Suprapubic skin (tissue), 4 donors: Measurements from ENCODE around the gene UMAD1. TPM values are rescaled to one million over a fixed set of nuclear protein-coding genes. Genes with fewer than 3 reads are reported as not detected.

ENCODE experiments used
- DNase-seq, 2 donors: peaks; one replicate each; pipeline ENCODE4 v3.0.0-alpha.2; 2019; ENCODE audit warnings: low spot score in 2 of 2
- H3K27ac ChIP-seq: fragments of 200-600 bp; sonication (generic); one replicate; pipeline ENCODE4 v1.5.1; 2019
- H3K27me3 ChIP-seq: fragments of 200-600 bp; sonication (generic); one replicate; pipeline ENCODE4 v1.5.1; 2019
- H3K36me3 ChIP-seq: fragments of 200-600 bp; sonication (generic); one replicate; pipeline ENCODE4 v1.5.1; 2019
- H3K4me1 ChIP-seq: fragments of 200-600 bp; sonication (generic); one replicate; pipeline ENCODE4 v1.5.1; 2019
- H3K4me3 ChIP-seq: fragments of 200-600 bp; sonication (generic); one replicate; pipeline ENCODE4 v1.5.1; 2019; ENCODE audit warnings: mild to moderate bottlenecking
- H3K9me3 ChIP-seq: fragments of 200-600 bp; sonication (generic); one replicate; pipeline ENCODE4 v1.5.1; 2019
- CTCF ChIP-seq, 2 donors: fragments of 200-600 bp in 1 of 2; fragments of 450-650 bp in 1 of 2; sonication (generic) in 1 of 2; IDR thresholded peaks; one replicate each; pipeline ENCODE4 v1.5.1; 2016 to 2019; ENCODE audit warnings: antibody characterized with exemption in 2 of 2, mild to moderate bottlenecking in 1 of 2, moderate library complexity in 1 of 2
- EP300 ChIP-seq: sonication (generic); formaldehyde crosslinking; IDR thresholded peaks from one replicate; pipeline ENCODE4 v1.6.1; 2017; ENCODE audit warnings: antibody characterized with exemption
- POLR2A ChIP-seq, 2 donors: fragments of 450-650 bp; IDR thresholded peaks; one replicate each; pipeline ENCODE4 v1.6.1; 2017; ENCODE audit warnings: antibody characterized with exemption in 2 of 2, mild to moderate bottlenecking in 2 of 2, moderate library complexity in 2 of 2
- POLR2AphosphoS5 ChIP-seq, 3 donors: sonication (generic); formaldehyde crosslinking; IDR thresholded peaks; one replicate each; pipeline ENCODE4 v1.6.1; 2017; ENCODE audit warnings: antibody characterized with exemption in 3 of 3
- WGBS: methylation state at CpG from one replicate; pipeline ENCODE4 v1.1.5; 2018; 5-methylcytosine and 5-hydroxymethylcytosine counted together
- total RNA-seq, 4 donors: library from RNA; depleted of rRNA; stranded (reverse); fragments of >200 nt; gene quantifications; one replicate each; pipeline ENCODE4 v1.1.0, GENCODE V29; 2016

The UMAD1 gene
- total RNA-seq, 4 donors from 2014 or later: 9.3 to 28.9 (median 17.7) TPM

- H3K27ac ChIP-seq: no peak overlapping the region
- TF ChIP-seq POLR2AphosphoS5 (IDR thresholded peaks at IDR 0.05): no peak
These were observed 202.7 kb downstream of the UMAD1 start for GRCh38 chr7:7843240-7843639.

GRCh38 chr7:7843972-7844371 lies 203.4 kb downstream of the UMAD1 start:
- no peak overlapping the region for H3K4me3 ChIP-seq
- no peak overlapping the region for H3K27ac ChIP-seq
- no peaks in the 10 kb centered on the region for H3K4me1 ChIP-seq
- no peaks in the 10 kb centered on the region for H3K36me3 ChIP-seq
- H3K9me3 ChIP-seq: no peaks in the 10 kb centered on the region
- H3K27me3 ChIP-seq: no peaks in the 10 kb centered on the region
- 82% methylated on average over 5 of the region's 5 CpGs for WGBS
- DNase-seq: no peak
- TF ChIP-seq EP300 (no peak), POLR2AphosphoS5 (IDR thresholded peaks at IDR 0.05) (no peak), CTCF (IDR thresholded peaks at IDR 0.05) (no peak), POLR2A (IDR thresholded peaks at IDR 0.05) (no peak)

More at GRCh38 chr7:7843240-7843639, 202.7 kb downstream of the UMAD1 start:
- no peak overlapping the region for H3K4me3 ChIP-seq
- 87% methylated on average over 5 of the region's 5 CpGs for WGBS
- no peaks in the 10 kb centered on the region for H3K36me3 ChIP-seq
- H3K27me3 ChIP-seq: no peaks in the 10 kb centered on the region
- H3K9me3 ChIP-seq: no peaks in the 10 kb centered on the region
- no peak for DNase-seq
- no peaks in the 10 kb centered on the region for H3K4me1 ChIP-seq

GRCh38 chr7:7848246-7848645 lies 207.7 kb downstream of the UMAD1 start:
- DNase-seq: no peak
- H3K36me3 ChIP-seq: no peaks in the 10 kb centered on the region
- H3K27ac ChIP-seq: no peak overlapping the region
- no peaks in the 10 kb centered on the region for H3K4me1 ChIP-seq
- H3K27me3 ChIP-seq: no peaks in the 10 kb centered on the region
- 66% methylated on average over 2 of the region's 2 CpGs for WGBS
- TF ChIP-seq CTCF (IDR thresholded peaks at IDR 0.05) (no peak), POLR2A (IDR thresholded peaks at IDR 0.05) (no peak), EP300 (no peak), POLR2AphosphoS5 (IDR thresholded peaks at IDR 0.05) (no peak)
- no peak overlapping the region for H3K4me3 ChIP-seq
- H3K9me3 ChIP-seq: no peaks in the 10 kb centered on the region

- Histone ChIP-seq H3K27ac (no peak overlapping the region), H3K27me3 (no peaks in the 10 kb centered on the region), H3K36me3 (no peaks in the 10 kb centered on the region), H3K4me3 (no peak overlapping the region), H3K9me3 (no peaks in the 10 kb centered on the region), H3K4me1 (no peaks in the 10 kb centered on the region)
- WGBS: 93% methylated on average over 3 of the region's 3 CpGs
- TF ChIP-seq EP300 (no peak), POLR2AphosphoS5 (IDR thresholded peaks at IDR 0.05) (no peak), CTCF (IDR thresholded peaks at IDR 0.05) (no peak), POLR2A (IDR thresholded peaks at IDR 0.05) (no peak)
- no peak for DNase-seq
These were observed 208.3 kb downstream of the UMAD1 start for GRCh38 chr7:7848892-7849291.

GRCh38 chr7:7850150-7850549 lies 209.6 kb downstream of the UMAD1 start:
- H3K9me3 ChIP-seq: peaks cover under 1% of the 10 kb centered on the region
- no peak for DNase-seq
- no peaks in the 10 kb centered on the region for H3K27me3 ChIP-seq
- no peaks in the 10 kb centered on the region for H3K36me3 ChIP-seq
- TF ChIP-seq POLR2A (IDR thresholded peaks at IDR 0.05) (no peak), CTCF (IDR thresholded peaks at IDR 0.05) (no peak), EP300 (no peak), POLR2AphosphoS5 (IDR thresholded peaks at IDR 0.05) (no peak)
- no peak overlapping the region for H3K27ac ChIP-seq
- no peak overlapping the region for H3K4me3 ChIP-seq
- WGBS: 78% methylated on average over 1 of the region's 1 CpG
- H3K4me1 ChIP-seq: no peaks in the 10 kb centered on the region

- H3K9me3 ChIP-seq: peaks cover 4% of the 10 kb centered on the region
- 96% methylated on average over 1 of the region's 1 CpG for WGBS
- TF ChIP-seq EP300: no peak
- no peak for TF ChIP-seq POLR2A (IDR thresholded peaks at IDR 0.05)
- no peak for TF ChIP-seq POLR2AphosphoS5 (IDR thresholded peaks at IDR 0.05)
- no peak for TF ChIP-seq CTCF (IDR thresholded peaks at IDR 0.05)
- no peaks in the 10 kb centered on the region for H3K36me3 ChIP-seq
- no peaks in the 10 kb centered on the region for H3K27me3 ChIP-seq
- no peak for DNase-seq
- H3K4me3 ChIP-seq: no peak overlapping the region
- H3K27ac ChIP-seq: no peak overlapping the region
- H3K4me1 ChIP-seq: no peaks in the 10 kb centered on the region
These were observed 210.8 kb downstream of the UMAD1 start for GRCh38 chr7:7851381-7851780.
